ENCODE data around the gene TNFRSF13B. TPM values are rescaled to one million over a fixed set of nuclear protein-coding genes. Genes with fewer than 3 reads are reported as not detected.
A peak's percentile ranks its signal among the peaks of the same experiment; 100 is the strongest.
"Not testable (repeated sequence)": the region's sequence is repeated elsewhere in the genome, so short reads cannot be mapped to it uniquely, and the experiment has no call there.

TNFRSF13B gene
- total and polyA plus RNA-seq, 10 of the 15 experiments (the other 5 are each of a cell fraction or from before 2014, with no cell fraction given) = 15.5 to 231 (median 119) TPM

- H3K27me3 ChIP-seq (replicated peaks in 1 of 2; ENCODE audit: control insufficient read depth in 2 of 2, insufficient read depth in 2 of 2, low read length in 1 of 2); H3K4me3 ChIP-seq; DNase-seq (ENCODE audit: low read depth, low spot score); POLR2A ChIA-PET; in situ Hi-C loops (cut with MboI); H3K9ac ChIP-seq (ENCODE audit: control insufficient read depth, insufficient read depth, low read length); H4K20me1 ChIP-seq (ENCODE audit: control insufficient read depth, insufficient read depth); RAD21 ChIA-PET (ENCODE audit: unreplicated experiment); H3K79me2 ChIP-seq (ENCODE audit: control insufficient read depth, insufficient read depth, low read length); H2AFZ ChIP-seq (ENCODE audit: control insufficient read depth, low read depth, low read length); H3K9me3 ChIP-seq (replicated peaks; ENCODE audit: control insufficient read depth, insufficient read depth, low read length); H3K27ac ChIP-seq (ENCODE audit: control insufficient read depth, insufficient read depth); intact Hi-C loops (cut with micrococcal nuclease; ENCODE audit: unreplicated experiment); H3K36me3 ChIP-seq (ENCODE audit: control insufficient read depth in 2 of 2, insufficient read depth in 2 of 2, low read length in 1 of 2); FAIRE-seq; BruUV-seq (replicated peaks); H3K4me1 ChIP-seq (ENCODE audit: control insufficient read depth, insufficient read depth, low read length): not testable (repeated sequence)
- TF ChIP-seq IKZF1 (conservative IDR thresholded peaks at IDR 0.05) (0 out of 2 replicates have a peak, but pooled peaks have one; percentile 22), RUNX3 (IDR thresholded peaks at IDR 0.05; ENCODE audit: low read length) (peak; percentile 53)
- WGBS (ENCODE audit: insufficient coverage, insufficient replicate concordance, low lambda C conversion rate, missing lambda C conversion rate) = 51% methylated on average over 8 of the region's 8 CpGs
- ChIA-PET CTCF (interaction anchor here (1.7 to 2.0 kb wide), 2 partner anchors 37 to 302 kb away, joined by 3 to 6 read pairs; no protein-coding TSS in a partner anchor), SMC1A (ENCODE audit: uncharacterized antibody, unreplicated experiment) (interaction anchor here (0.7 to 1.1 kb wide), 3 partner anchors 9 to 49 kb away, joined by 3 to 5 read pairs (median 3); no protein-coding TSS in a partner anchor)
- H3K4me2 ChIP-seq (ENCODE audit: control insufficient read depth, insufficient read depth) = peak overlapping the region; percentile 25; the same call in 1 of the 2 replicates
- ATAC-seq = peak; percentile 47; the same call in 2 of the 3 replicates
These were observed 44.6 kb upstream of the TNFRSF13B start for GRCh38 chr17:17016199-17017197.

- TF ChIP-seq RB1 (IDR thresholded peaks at IDR 0.05; ENCODE audit: borderline replicate concordance) (no peak), HDAC6 (IDR thresholded peaks at IDR 0.05; ENCODE audit: unreplicated experiment) (no peak), E2F4 (IDR thresholded peaks at IDR 0.05; ENCODE audit: low read depth, low read length) (no peak), RAD51 (IDR thresholded peaks at IDR 0.05) (no peak)
- no peak for ATAC-seq
- 45% methylated on average over 6 of the region's 6 CpGs for WGBS (ENCODE audit: insufficient coverage, insufficient replicate concordance, low lambda C conversion rate, missing lambda C conversion rate)
- Histone ChIP-seq H2AFZ (ENCODE audit: control insufficient read depth, low read depth, low read length) (no peak overlapping the region), H3K27me3 (replicated peaks in 1 of 2; ENCODE audit: control insufficient read depth in 2 of 2, insufficient read depth in 2 of 2, low read length in 1 of 2) (no peaks in the 10 kb centered on the region), H3K4me2 (ENCODE audit: control insufficient read depth, insufficient read depth) (no peak overlapping the region), H3K27ac (ENCODE audit: control insufficient read depth, insufficient read depth) (no peak overlapping the region), H3K79me2 (ENCODE audit: control insufficient read depth, insufficient read depth, low read length) (no peaks in the 10 kb centered on the region), H3K9ac (ENCODE audit: control insufficient read depth, insufficient read depth, low read length) (no peak overlapping the region), H4K20me1 (ENCODE audit: control insufficient read depth, insufficient read depth) (no peaks in the 10 kb centered on the region), H3K4me3 (no peak overlapping the region), H3K4me1 (ENCODE audit: control insufficient read depth, insufficient read depth, low read length) (peaks cover 10% of the 10 kb centered on the region), H3K9me3 (replicated peaks; ENCODE audit: control insufficient read depth, insufficient read depth, low read length) (no peaks in the 10 kb centered on the region), H3K36me3 (ENCODE audit: control insufficient read depth in 2 of 2, insufficient read depth in 2 of 2, low read length in 1 of 2) (no peaks in the 10 kb centered on the region)
- intact Hi-C loops (cut with micrococcal nuclease; ENCODE audit: unreplicated experiment) (no loop called here), in situ Hi-C loops (cut with MboI) (no loop called here)
- ChIA-PET CTCF (interaction anchor here (1.7 kb wide), 1 partner anchor 303 kb away, joined by 3 read pairs; no protein-coding TSS in a partner anchor), RAD21 (ENCODE audit: unreplicated experiment) (no interaction called here), POLR2A (no interaction called here), SMC1A (ENCODE audit: uncharacterized antibody, unreplicated experiment) (interaction anchor here (1.0 kb wide), 1 partner anchor 15 kb away, joined by 3 read pairs; no protein-coding TSS in a partner anchor)
- BruUV-seq (replicated peaks) = no TSS peak
- no peak for FAIRE-seq
- DNase-seq (ENCODE audit: low read depth, low spot score) = no peak
These were observed 43.3 kb upstream of the TNFRSF13B start for GRCh38 chr17:17015230-17015629.

GRCh38 chr17:17014748-17015124 lies 42.8 kb upstream of the TNFRSF13B start:
- CTCF ChIA-PET = not testable (repeated sequence)

More at GRCh38 chr17:17014748-17015124, 42.8 kb upstream of the TNFRSF13B start:
- BruUV-seq (replicated peaks); FAIRE-seq; RAD21 ChIA-PET (ENCODE audit: unreplicated experiment); in situ Hi-C loops (cut with MboI); H3K4me3 ChIP-seq; H3K27ac ChIP-seq (ENCODE audit: control insufficient read depth, insufficient read depth); H3K9me3 ChIP-seq (replicated peaks; ENCODE audit: control insufficient read depth, insufficient read depth, low read length); POLR2A ChIA-PET; H3K4me1 ChIP-seq (ENCODE audit: control insufficient read depth, insufficient read depth, low read length); DNase-seq (ENCODE audit: low read depth, low spot score); ATAC-seq; H2AFZ ChIP-seq (ENCODE audit: control insufficient read depth, low read depth, low read length); H3K79me2 ChIP-seq (ENCODE audit: control insufficient read depth, insufficient read depth, low read length); H3K4me2 ChIP-seq (ENCODE audit: control insufficient read depth, insufficient read depth); H3K36me3 ChIP-seq (ENCODE audit: control insufficient read depth in 2 of 2, insufficient read depth in 2 of 2, low read length in 1 of 2); H3K27me3 ChIP-seq (replicated peaks in 1 of 2; ENCODE audit: control insufficient read depth in 2 of 2, insufficient read depth in 2 of 2, low read length in 1 of 2); H4K20me1 ChIP-seq (ENCODE audit: control insufficient read depth, insufficient read depth); H3K9ac ChIP-seq (ENCODE audit: control insufficient read depth, insufficient read depth, low read length); intact Hi-C loops (cut with micrococcal nuclease; ENCODE audit: unreplicated experiment): not testable (repeated sequence)
- WGBS (ENCODE audit: insufficient coverage, insufficient replicate concordance, low lambda C conversion rate, missing lambda C conversion rate) = 57% methylated on average over 8 of the region's 9 CpGs
- SMC1A ChIA-PET (ENCODE audit: uncharacterized antibody, unreplicated experiment) = interaction anchor here (1.0 kb wide), 1 partner anchor 14 kb away, joined by 3 read pairs; no protein-coding TSS in a partner anchor
